ENCODE measurements around the gene ZNF484.
"Not testable (repeated sequence)": the region's sequence is repeated elsewhere in the genome, so short reads cannot be mapped to it uniquely, and the experiment has no call there.

The ZNF484 gene

DNA sequence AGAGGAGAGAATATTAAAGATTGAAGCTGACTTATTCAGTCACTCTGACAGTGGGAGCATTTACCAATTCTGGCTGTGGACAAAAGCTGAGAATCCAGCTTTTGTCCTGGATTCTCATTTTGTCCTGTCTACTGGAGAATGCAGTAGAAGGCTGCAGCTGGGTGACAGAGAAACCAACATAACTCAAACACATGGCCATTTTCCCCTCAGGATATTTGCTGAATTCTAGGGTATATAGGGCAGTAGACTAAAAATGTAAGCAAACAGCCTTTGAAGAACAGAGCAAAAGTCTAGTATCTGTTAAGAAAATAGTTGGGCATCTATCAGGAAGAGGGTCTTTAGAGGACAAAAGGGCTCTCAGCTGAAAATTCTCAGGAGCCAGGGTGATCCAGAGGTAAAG lies 20.6 kb downstream of the ZNF484 start:
- DNase-seq: no peak

DNA sequence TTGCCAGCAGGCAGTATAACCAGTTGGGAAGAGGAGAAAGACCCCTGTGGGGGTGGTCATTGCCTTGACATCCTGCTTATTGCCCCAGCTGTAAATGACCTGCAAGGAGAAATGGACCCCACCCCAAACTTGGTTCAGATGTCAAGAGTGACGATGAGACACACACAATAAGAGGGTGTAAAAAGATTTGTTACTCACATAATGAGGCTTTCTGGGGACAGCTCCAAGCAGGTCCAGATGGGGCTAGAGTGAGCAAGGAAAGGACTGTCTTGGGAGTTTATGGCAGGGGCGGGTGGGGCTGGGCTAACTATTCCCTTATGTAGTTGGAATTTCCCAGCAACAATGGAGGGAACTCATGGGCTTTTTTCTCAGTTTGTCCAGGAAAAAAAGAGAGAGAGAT lies 24.1 kb downstream of the ZNF484 start:
- no peak for DNase-seq

DNA sequence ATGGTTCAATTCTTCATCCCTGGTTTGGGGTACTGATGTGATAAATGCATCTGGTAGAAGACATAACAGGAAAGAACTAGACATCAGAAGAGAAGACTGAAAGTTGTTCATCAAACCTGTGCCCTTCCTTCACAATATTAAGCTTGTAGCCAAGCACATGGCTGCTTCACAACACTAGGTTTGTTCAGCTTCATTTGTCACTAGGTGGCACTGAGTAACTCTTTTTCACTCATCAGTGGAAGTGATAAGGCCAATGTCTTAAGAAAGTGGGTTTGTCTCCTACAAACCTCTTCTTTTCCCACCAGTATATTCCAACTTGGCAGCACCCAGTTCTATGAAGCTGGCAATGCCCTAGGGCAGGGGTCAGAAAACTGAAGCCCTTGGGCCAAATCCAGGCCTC lies 26.9 kb downstream of the ZNF484 start:
- DNase-seq: no peak

DNA sequence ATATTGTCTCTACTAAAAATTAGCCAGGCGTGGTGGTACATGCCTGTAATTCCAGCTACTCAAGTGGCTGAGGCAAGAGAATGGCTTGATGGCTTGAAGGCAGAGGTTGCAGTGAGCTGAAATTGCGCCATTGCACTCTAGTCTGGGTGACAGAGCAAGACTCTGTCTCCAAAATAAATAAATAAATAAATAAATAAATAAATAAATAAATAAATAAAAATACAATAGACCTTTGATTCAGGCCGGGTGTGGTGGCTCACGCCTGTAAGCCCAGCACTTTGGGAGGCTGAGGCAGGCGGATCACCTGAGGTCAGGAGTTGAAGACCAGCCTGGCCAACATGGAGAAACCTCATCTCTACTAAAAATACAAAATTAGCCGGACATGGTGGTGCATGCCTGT lies 29.1 kb downstream of the ZNF484 start:
- not testable (repeated sequence) for DNase-seq

DNA sequence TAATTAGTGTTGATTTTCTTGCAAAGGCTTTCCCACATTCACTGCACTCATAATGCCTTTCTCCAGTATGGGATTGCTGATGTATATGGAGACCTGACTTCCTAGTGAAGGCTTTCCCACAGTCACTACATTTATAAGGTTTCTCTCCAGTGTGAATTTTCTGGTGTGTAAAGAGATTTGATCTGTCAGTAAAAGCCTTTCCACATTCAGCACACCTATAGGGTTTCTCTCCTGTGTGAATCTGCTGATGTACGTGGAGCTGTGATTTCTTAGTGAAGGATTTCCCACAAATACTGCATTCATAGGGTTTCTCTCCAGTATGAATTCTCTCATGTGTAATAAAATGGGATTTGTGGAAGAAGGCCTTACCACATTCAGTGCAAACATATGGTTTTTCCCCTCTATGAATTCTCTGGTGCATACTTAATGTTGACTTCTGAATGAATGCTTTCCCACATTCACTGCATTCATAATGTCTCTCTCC lies 31.1 kb downstream of the ZNF484 start:
- no peak for DNase-seq

GRCh38 chr9:92838411-92838810 lies 39.4 kb downstream of the ZNF484 start:
- not testable (repeated sequence) for DNase-seq

GRCh38 chr9:92837191-92837590 lies 40.6 kb downstream of the ZNF484 start:
- DNase-seq: no peak

- no peak for DNase-seq
Observed at GRCh38 chr9:92829420-92829819, 48.4 kb downstream of the ZNF484 start.

- not testable (repeated sequence) for DNase-seq
Observed at GRCh38 chr9:92825065-92825464, 52.8 kb downstream of the ZNF484 start.

DNA sequence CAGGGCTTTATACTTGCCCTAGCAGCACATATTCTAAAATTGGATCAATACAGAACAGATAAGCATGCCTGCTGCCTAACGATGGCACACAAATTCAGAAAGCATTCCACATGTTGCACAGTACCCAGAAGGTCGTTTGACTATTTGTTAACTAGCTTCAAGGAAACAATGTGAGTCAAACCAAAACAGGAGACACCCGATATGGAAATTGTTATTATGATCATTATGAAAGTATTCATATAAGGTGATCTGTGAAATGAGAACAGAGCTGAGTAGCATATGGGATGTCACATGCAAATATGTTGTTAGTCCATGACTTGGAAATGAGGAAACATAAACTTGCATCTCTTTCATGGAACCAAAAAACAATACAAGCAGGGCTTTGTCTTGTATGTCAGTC lies 56.9 kb downstream of the ZNF484 start:
- DNase-seq: no peak

GRCh38 chr9:92819898-92820297 lies 57.9 kb downstream of the ZNF484 start:
- not testable (repeated sequence) for DNase-seq

GRCh38 chr9:92809629-92810326 lies 68.1 kb downstream of the ZNF484 start:
- not testable (repeated sequence) for DNase-seq

GRCh38 chr9:92808726-92809451 lies 68.9 kb downstream of the ZNF484 start:
- peak; percentile 51 for DNase-seq

GRCh38 chr9:92807757-92808725 lies 69.8 kb downstream of the ZNF484 start:
- peak; percentile 38 for DNase-seq

- peak; percentile 34 for DNase-seq
Observed at GRCh38 chr9:92807031-92807756, 70.6 kb downstream of the ZNF484 start.

- DNase-seq: no peak
Observed at GRCh38 chr9:92804727-92805126, 73.1 kb downstream of the ZNF484 start.

- no peak for DNase-seq
Observed at GRCh38 chr9:92798358-92798757, 79.5 kb downstream of the ZNF484 start.

DNA sequence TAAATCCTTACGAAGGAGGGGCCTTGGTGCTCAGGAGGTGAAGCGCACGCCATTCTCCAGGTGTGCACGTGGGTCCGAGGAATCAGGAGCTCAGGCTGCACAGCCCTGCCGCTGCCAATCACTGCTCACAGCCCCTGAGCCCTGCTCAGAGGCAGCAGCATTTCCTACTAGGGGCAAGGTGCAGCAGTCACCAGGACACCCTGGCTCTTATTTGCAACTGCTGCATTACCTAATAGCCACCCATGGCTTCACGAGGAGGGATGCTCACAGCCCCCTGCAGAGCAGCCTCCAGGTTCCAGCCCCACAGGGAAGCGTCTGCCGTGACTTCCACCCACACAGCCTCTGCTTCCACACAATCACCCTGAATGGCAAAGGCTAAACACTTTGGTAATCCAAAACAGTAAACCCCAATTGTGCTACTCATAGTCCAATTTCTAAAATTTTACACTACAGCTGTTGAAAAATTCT lies 81.5 kb downstream of the ZNF484 start:
- DNase-seq: not testable (repeated sequence)

GRCh38 chr9:92795598-92796336 lies 82.1 kb downstream of the ZNF484 start:
- no peak for DNase-seq

Measured in activated CD4-positive, CD25-positive, alpha-beta regulatory T cell treated with anti-CD3 and anti-CD28 coated beads, Interleukin-2, amount 50 U/mL, for 72 hours (primary cell).